Measurements from ENCODE around the gene CAMK1. TPM values are rescaled to one million over a fixed set of nuclear protein-coding genes. Genes with fewer than 3 reads are reported as not detected.
A peak's percentile ranks its signal among the peaks of the same experiment; 100 is the strongest.

Gene CAMK1
- total and polyA plus RNA-seq, 7 donors = 14.0 to 57.8 (median 45.7) TPM

GRCh38 chr3:9730657-9731205 is 39.0 kb downstream of the CAMK1 start:
- H3K27me3 ChIP-seq = no peaks in the 10 kb centered on the region
- H3K4me3 ChIP-seq = peak overlapping the region; percentile 95 to 100 (median 98)
- DNase-seq = no peak

DNA sequence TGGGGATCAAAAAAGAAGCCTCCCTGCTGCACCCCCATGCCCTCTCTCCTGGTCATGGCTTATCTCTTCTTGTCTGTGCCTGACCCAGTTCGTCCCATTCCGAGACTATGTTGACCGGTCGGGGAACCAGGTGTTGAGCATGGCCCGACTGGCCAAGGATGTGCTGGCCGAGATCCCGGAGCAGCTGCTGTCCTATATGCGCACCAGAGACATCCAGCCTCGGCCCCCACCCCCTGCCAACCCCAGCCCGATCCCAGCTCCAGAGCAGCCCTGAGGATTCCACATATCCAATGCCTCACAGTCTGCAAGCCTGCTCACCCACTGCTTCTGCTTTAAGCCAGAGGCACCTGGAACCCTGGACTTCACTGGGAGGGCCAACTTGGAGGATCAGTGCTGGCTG is 40.3 kb downstream of the CAMK1 start:
- WGBS, 2 donors = 88 to 92% methylated on average over 10 of the region's 10 CpGs
- Histone ChIP-seq H3K9me3 (no peaks in the 10 kb centered on the region), H3K4me3 (no peak overlapping the region), H3K27ac (no peak overlapping the region), H3K27me3 (no peaks in the 10 kb centered on the region), H3K36me3 (peaks cover 0 to 6% (median 1%) of the 10 kb centered on the region in 4 donors), H3K4me1 (peaks cover 0 to 32% (median 29%) of the 10 kb centered on the region in 4 donors)
- TF ChIP-seq POLR2A (IDR thresholded peaks at IDR 0.05) (no peak), POLR2AphosphoS5 (IDR thresholded peaks at IDR 0.05) (no peak), CTCF (IDR thresholded peaks at IDR 0.05) (no peak), EP300 (IDR thresholded peaks at IDR 0.05) (no peak)
- no peak for DNase-seq
- intact Hi-C loops (cut with DNase I) = no loop called here

More at GRCh38 chr3:9730657-9731205, 39.0 kb downstream of the CAMK1 start:
- intact Hi-C loops (cut with DNase I) = loop anchor here (1.0 to 5.0 kb wide), 5 partner anchors 19 to 297 kb away; partner anchors contain the start of genes ARPC4, CRELD1, FANCD2 and MTMR14
- Histone ChIP-seq H3K4me1 (peaks cover 0 to 32% (median 29%) of the 10 kb centered on the region in 4 donors), H3K9me3 (no peaks in the 10 kb centered on the region), H3K27ac (peak overlapping the region; percentile 87 to 98 (median 94)), H3K36me3 (peaks cover 0 to 19% (median 5%) of the 10 kb centered on the region in 4 donors)
- TF ChIP-seq POLR2AphosphoS5 (IDR thresholded peaks at IDR 0.05) = peak in 1 of 4 donors; percentile 5
- TF ChIP-seq POLR2A (IDR thresholded peaks at IDR 0.05) = no peak
- no peak for TF ChIP-seq CTCF (IDR thresholded peaks at IDR 0.05)
- no peak for TF ChIP-seq EP300 (IDR thresholded peaks at IDR 0.05)
- 1 to 2% methylated on average over 17 of the region's 17 CpGs for WGBS, 2 donors

DNA sequence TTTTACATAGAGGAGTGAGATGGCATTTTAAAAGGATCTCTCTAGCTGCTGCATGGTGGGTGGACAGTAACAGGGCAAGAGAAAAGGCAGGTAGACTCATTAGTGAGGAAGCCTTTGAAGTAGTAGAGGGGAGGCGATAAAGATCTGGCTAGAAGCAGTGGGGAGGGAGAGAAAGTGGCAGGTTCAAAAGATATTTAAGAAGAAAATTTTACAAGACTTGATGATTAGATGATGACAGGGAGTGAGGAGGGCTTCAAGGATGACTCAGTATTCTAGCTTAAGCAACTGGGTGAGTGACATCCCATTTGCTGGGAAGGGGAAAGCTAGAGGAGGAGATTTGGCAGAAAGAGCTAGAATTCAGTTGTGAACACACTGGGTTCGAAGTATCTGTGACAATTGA is 42.0 kb downstream of the CAMK1 start:
- Histone ChIP-seq H3K4me3 (no peak overlapping the region), H3K4me1 (peaks cover 0 to 18% (median 15%) of the 10 kb centered on the region in 4 donors), H3K27ac (no peak overlapping the region), H3K36me3 (no peaks in the 10 kb centered on the region), H3K27me3 (no peaks in the 10 kb centered on the region), H3K9me3 (no peaks in the 10 kb centered on the region)
- 90% methylated on average over 2 of the region's 2 CpGs for WGBS, 2 donors
- intact Hi-C loops (cut with DNase I) = no loop called here
- TF ChIP-seq POLR2A (IDR thresholded peaks at IDR 0.05) (no peak), EP300 (IDR thresholded peaks at IDR 0.05) (no peak), POLR2AphosphoS5 (IDR thresholded peaks at IDR 0.05) (no peak), CTCF (IDR thresholded peaks at IDR 0.05) (no peak)
- no peak for DNase-seq

DNA sequence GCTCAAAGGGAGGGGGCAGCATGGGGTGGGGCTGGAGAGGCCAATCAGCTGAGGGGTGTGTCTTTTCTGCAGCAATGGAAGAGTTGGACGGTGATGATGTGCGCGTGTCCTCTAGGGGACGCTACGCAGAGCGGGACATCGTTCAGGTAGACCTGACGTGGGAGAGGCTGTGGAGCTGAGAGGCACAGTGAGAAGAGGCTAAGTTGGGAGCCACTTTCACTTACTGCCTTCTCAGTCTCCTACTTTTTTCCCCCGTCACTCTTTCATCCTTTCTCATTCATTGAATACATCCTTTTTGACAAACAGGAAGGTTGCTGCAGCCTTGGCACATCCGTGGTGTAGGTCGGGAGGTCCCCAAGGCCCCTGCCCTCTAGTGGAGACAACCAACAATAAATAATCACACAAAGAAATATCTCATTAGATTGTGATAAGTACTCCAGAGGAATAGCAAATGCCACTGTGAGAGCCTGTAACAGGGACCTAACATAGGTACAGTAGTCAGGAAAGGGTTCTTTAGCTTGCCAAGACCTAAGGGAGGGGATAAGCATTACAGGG is 42.6 kb downstream of the CAMK1 start:
- H3K4me1 ChIP-seq = peaks cover 0 to 11% (median 9%) of the 10 kb centered on the region in 4 donors
- no peak for DNase-seq
- TF ChIP-seq POLR2A (IDR thresholded peaks at IDR 0.05) (no peak), POLR2AphosphoS5 (IDR thresholded peaks at IDR 0.05) (no peak), EP300 (IDR thresholded peaks at IDR 0.05) (no peak), CTCF (IDR thresholded peaks at IDR 0.05) (no peak)
- H3K9me3 ChIP-seq = no peaks in the 10 kb centered on the region
- no peaks in the 10 kb centered on the region for H3K36me3 ChIP-seq
- H3K27me3 ChIP-seq = no peaks in the 10 kb centered on the region
- no peak overlapping the region for H3K27ac ChIP-seq
- WGBS, 2 donors = 10 to 11% methylated on average over 11 of the region's 11 CpGs
- no peak overlapping the region for H3K4me3 ChIP-seq
- intact Hi-C loops (cut with DNase I) = no loop called here
